ENCODE measurements around the gene RSPH1.

The RSPH1 gene

DNA sequence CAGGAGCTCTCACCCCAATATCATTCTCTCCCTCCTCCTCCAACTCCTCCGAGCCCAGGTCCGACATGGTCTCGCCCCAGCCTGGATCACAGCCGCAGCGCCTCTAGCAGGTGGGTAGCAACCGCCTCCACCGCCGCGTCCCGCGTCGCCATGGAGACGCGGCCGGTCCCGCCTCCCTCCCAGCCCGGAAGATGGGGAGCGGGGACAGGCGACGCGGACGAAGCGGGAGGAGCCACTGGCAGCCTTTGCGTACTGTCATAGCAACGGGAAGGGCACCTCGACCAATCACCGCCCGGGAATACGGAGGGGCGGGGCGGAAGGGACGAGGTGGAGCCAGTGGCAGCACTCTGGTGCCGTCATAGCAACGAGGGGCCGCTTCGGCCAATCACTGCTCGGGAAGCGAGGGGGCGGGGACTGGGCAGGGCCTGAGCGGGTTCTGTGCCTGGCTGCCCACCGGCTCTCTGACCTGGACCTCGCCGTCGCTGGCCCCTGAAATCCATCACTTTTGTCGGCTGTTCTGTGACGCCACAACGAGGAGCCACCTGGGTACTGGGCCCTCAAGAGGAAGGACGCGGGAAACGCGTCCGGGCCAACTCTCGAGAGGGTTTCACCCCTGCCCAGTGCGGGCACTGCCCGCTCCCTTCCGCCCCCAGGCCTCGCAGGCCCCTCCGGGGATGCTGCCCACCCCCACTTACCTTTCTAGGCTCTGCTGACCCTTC, at the start of gene RSPH1:
TSS of gene RSPH1 (minus strand) at position 105 of the 719 bp plus-strand sequence. CDS start at position 67, 38 bp downstream.
- DNase-seq (ENCODE audit: low spot score): peak; percentile 98

- no peak for DNase-seq (ENCODE audit: low spot score)
Observed at GRCh38 chr21:42545745-42546144, 49.7 kb upstream of the RSPH1 start.

DNA sequence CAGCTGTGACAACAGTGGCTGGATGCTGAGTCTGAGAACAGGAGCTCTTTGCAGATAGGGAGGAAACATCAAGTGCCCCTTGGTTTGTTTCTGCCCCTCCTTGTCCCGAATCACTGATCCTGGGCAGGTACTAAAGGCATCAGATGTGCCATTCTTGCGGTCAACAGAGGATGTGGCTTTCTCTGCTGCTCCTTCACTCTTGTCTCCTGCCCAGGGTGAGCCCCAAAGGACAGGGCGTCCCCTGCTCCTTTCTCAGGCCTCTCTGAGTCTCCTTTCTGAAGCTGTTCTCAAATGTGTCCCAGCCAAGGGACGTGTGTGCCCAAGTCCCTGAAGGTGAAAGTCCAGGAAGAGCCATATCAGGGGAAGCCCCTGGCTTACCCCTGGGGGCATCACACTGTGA, 49.3 kb upstream of the RSPH1 start:
- no peak for DNase-seq (ENCODE audit: low spot score)

DNA sequence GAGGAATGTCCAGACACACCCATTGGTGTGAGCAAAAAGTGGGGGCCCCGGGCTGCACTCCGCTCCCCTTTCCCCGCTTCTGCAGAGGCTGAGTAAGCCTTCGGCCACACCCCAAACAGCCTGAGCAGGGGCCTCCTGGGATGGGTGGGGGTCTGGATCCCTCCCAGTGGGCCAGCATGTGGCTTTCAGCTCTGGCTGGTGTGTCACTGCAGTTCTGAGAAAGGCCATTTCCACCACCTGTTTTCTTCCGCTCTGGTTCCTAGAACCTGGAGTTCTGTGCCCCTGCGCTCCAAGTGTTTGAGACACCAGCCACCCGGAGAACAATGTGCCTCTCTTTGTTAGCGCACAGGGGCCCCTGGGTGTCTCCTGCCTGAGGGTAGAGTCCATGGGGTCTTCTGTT, 48.5 kb upstream of the RSPH1 start:
- DNase-seq (ENCODE audit: low spot score): no peak

GRCh38 chr21:42543106-42543847, 47.3 kb upstream of the RSPH1 start:
- DNase-seq (ENCODE audit: low spot score): no peak

- DNase-seq (ENCODE audit: low spot score): no peak
Observed at GRCh38 chr21:42542596-42542995, 46.6 kb upstream of the RSPH1 start.

- no peak for DNase-seq (ENCODE audit: low spot score)
Observed at GRCh38 chr21:42542196-42542595, 46.2 kb upstream of the RSPH1 start.

DNA sequence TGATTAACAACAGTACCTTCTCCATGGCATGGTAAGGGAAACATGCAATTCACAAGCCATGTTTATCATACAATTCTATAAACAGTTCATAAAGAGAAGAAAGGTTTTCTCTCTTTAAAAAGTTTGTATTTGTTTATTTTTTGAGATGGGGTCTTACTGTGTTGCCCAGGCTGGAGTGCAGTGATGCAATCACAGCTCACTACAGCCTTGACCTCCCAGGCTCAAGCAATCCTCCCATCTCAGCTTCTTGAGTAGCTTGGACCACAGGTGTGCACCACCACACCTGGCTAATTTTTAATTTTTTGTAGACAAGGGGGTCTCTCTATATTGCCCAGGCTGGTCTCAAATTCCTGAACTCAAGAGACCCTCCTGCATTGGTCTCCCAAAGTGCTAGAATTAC, 45.6 kb upstream of the RSPH1 start:
- no peak for DNase-seq (ENCODE audit: low spot score)

DNA sequence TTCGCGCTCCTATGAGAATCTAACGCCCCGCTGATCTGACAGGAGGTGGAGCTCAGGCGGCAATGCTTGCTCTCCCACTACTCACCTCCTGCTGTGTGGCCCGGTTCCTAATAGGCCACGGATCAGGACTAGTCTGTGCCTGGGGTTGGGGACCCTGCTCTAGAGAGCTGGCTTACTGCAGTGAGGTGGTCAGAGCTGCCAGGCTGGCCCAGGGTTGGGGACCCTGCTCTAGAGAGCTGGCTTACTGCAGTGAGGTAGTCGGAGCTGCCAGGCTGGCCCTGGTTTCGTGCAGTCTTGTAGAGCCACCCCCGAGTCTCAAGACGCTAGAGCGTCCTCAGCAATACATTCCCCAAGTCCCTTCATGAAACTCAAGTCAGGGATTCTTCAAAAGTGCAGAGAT, 45.1 kb upstream of the RSPH1 start:
- no peak for DNase-seq (ENCODE audit: low spot score)

DNA sequence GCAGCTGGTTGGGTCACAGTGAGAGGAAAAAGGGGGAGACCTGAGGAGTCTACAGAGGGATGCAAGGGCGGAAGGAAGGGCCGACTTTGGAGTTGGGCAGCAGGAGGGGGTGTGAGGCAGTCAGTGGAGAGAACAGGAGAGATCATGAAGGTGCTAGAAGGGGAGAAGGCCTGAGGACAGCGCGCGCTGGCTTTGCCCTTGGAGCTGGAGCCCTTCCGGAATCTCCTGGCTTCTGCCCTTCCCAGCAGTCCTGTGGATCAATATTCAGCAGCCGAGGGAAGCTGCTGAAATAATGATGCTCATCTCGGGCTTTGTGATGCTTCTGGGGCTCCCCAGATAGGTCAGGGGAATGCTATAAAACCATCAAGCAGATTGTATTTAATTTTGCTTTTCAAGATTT, 44.4 kb upstream of the RSPH1 start:
- DNase-seq (ENCODE audit: low spot score): no peak

GRCh38 chr21:42539931-42540343, 43.9 kb upstream of the RSPH1 start:
- no peak for DNase-seq (ENCODE audit: low spot score)

- DNase-seq (ENCODE audit: low spot score): no peak
Observed at GRCh38 chr21:42539342-42539741, 43.3 kb upstream of the RSPH1 start.

GRCh38 chr21:42538479-42539275, 42.7 kb upstream of the RSPH1 start:
- DNase-seq (ENCODE audit: low spot score): no peak

DNA sequence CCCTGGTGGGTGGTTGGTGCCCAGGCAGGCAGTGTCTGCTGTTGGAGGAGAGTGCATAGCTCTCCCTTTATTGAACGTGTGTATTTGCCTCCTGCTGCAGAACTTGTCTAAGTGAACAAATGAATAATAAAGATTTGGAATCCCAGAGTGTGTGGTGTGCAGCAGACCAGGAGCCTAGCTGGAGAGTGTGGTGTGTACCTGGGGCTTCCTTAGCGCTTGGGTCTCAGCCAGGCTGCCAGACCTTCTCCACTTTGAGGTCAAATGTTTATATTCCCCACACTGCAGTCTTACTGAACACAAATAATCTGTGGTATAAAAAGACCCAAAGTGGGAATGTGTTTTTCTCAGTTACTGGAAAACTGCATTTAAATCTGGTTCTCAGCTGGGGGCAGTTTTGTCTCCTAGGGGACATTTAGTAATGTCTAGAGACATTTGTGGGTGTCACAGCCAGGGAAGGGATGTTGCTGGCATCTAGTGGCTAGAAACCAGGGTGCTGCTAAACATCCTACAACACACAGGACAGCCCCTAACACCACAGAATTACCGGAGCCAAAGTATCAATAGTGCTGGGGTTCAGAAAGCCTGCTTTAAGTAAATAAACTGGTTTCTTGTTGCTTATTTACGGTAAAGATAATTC, 41.2 kb upstream of the RSPH1 start:
- DNase-seq (ENCODE audit: low spot score): no peak

GRCh38 chr21:42536601-42537000, 40.6 kb upstream of the RSPH1 start:
- DNase-seq (ENCODE audit: low spot score): no peak

- DNase-seq (ENCODE audit: low spot score): no peak
Observed at GRCh38 chr21:42535602-42536171, 39.7 kb upstream of the RSPH1 start.

DNA sequence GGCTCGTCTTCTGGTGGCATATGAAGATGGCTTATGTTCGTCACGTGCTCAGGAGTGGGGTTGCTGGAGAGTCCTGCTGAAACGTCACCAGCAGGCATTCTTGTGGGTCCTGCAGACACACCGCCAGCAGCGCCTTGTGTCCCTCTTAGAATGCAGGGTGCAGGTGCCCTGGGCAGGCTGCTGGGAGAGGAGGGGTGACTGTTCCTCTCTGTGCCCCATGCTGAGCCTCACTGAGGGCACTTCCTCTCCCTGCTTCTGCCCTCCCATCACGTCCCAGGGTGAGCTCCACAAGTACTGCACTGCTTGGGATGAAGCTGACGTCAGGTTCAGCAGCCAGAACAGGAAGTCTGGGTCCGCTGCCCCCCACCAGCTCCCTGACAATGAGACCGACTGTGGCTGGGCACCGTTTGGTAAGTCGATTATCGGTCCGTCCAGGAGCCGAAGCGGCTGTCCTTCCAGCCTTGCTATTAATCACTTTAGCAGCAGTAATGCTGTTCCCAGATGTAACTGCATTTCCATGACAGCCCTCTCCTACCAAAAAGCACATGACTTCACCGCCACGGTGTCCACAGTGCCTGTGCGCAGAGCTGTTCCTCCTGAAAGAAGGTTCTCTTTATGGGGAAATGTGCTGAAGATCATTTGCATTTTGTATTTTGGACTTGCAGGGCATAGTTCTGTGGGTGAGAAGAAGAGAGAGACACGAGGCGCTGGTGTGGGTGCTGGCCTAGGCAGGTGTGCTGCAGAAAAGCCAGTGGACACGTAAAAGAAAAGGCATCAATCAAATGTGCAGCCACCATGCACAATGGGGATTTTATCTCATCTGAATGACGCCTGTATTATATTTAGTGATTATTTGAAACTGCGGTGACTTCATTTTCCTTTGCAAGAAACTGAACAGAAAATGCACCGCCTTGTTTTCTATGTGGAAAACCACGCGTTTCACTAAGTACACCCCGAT, 38.7 kb upstream of the RSPH1 start:
- DNase-seq (ENCODE audit: low spot score): no peak

DNA sequence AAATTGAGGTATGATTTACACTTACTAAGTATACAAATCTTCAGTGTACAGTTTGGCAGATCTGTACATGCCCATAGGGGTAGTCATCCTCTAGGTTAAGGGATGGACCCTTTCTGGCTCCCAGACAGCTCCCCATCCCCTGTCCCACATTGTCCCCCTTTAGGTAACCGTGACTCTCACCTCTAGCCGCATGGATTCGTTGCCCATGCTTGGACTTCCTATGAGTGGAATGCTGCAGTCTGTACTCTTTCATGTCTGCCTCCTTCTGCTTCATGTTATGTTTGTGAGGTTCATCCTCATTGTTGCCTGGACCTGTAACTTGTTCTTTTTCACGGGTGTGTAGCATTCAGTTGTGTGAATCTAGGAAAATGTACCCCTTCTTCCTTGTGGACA, 37.9 kb upstream of the RSPH1 start:
- no peak for DNase-seq (ENCODE audit: low spot score)

GRCh38 chr21:42533306-42533962, 37.4 kb upstream of the RSPH1 start:
- no peak for DNase-seq (ENCODE audit: low spot score)

DNA sequence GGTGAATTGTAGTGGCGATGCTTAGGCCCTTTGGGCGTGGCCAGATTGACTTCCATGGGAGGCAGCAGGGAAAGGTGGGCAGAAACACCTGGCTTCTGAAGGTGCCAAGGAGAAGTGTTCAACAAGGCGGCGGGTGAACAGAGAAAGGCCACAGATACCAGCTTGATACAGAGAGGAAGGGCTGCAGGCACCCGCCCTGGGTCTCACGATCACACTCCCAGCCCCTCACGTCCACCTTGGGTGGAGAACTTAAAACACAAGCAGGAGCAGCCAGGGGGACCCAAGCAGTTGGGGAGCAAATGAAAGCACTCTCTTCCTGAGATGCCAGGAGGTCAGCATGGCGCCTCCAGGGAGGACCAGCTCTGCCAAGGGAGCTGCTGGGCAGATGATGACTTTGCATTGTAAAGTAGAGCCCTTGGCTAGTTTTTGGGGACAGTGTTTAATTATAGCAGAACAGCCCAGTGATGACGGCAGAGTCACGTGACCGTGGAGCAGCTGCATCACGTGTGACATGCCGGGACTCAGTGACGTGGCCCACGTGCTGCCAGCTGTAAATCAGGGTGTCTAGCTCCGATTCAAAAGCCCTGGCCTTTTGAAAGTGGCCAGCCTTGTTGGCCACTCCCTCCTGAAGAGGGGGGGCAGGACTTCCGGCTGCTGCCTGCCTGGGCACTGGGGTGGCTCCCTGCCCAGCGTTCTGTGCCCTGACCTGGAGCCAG, 36.6 kb upstream of the RSPH1 start:
- peak; percentile 53 for DNase-seq (ENCODE audit: low spot score)
